Measurements from ENCODE around the gene KCNAB1.

GRCh38 chr3:156143136-156143535, 22.8 kb downstream of the KCNAB1 start:
- TF ChIP-seq CTCF (conservative IDR thresholded peaks at IDR 0.05; ENCODE audit: low read depth, low read length) (no peak), EZH2 (IDR thresholded peaks at IDR 0.05; ENCODE audit: low read length, unreplicated experiment) (no peak), EZH2phosphoT487 (IDR thresholded peaks at IDR 0.05; ENCODE audit: borderline replicate concordance, low read length) (no peak)

Measured in PC-3 (cell line).